Progenitor cell of endocrine pancreas (in vitro differentiated cells): Measurements from ENCODE around the gene OSBPL8. TPM values are rescaled to one million over a fixed set of nuclear protein-coding genes. Genes with fewer than 3 reads are reported as not detected.

Experiments used
- DNase-seq: peaks from one replicate; pipeline ENCODE4 v3.0.0; 2021; ENCODE audit warnings: low spot score; ENCODE audit not compliant: unreplicated experiment
- H3K27ac Mint-ChIP-seq: 2 replicates; pipeline ENCODE4 v1.8.0; 2021; ENCODE audit warnings: mild to moderate bottlenecking, moderate library complexity, mixed read lengths
- H3K27me3 Mint-ChIP-seq: 2 replicates; pipeline ENCODE4 v1.8.0; 2021; ENCODE audit warnings: mixed read lengths
- H3K36me3 Mint-ChIP-seq: 2 replicates; pipeline ENCODE4 v1.8.0; 2022; ENCODE audit warnings: mixed read lengths; ENCODE audit not compliant: insufficient read depth
- H3K4me1 Mint-ChIP-seq: 2 replicates; pipeline ENCODE4 v1.8.0; 2021; ENCODE audit warnings: low read depth, mixed read lengths
- H3K4me3 Mint-ChIP-seq: 2 replicates; pipeline ENCODE4 v1.8.0; 2021; ENCODE audit warnings: low read depth, mild to moderate bottlenecking, moderate library complexity, mixed read lengths
- H3K9me3 Mint-ChIP-seq: 2 replicates; pipeline ENCODE4 v1.8.0; 2021; ENCODE audit warnings: low read depth, mixed read lengths
- total RNA-seq: library from RNA; stranded (reverse); gene quantifications from 2 replicates; pipeline ENCODE4 v1.2.1, GENCODE V29; 2021
- TF ChIP-seq, protein P1 (sequence below): fragments of 200-600 bp; sonication (generic); IDR thresholded peaks from one replicate; pipeline ENCODE4 v1.5.0; 2021; ENCODE audit warnings: antibody characterized with exemption, mild to moderate bottlenecking; ENCODE audit not compliant: unreplicated experiment

OSBPL8 gene
- total RNA-seq, 1 donor from 2014 or later: 65.3 TPM

DNA sequence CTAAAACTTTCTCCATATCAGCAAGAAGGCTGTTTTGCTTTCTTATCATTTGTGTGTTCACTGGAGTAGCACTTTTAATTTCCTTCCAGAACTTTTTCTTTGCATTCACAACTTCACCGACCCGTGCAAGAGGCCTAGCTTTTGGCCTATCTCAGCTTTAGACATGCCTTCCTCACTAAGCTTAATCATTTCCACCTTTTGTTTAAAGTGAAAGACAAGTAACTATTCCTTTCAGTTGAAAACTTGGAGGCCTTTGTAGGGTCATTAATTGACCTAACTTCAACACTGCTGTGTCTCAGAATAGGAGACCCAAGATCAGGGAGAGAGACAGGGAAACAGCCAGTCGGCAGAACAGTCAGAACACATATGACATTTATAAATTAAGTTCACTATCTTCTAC lies 250.7 kb downstream of the OSBPL8 start:
- peaks cover 5% of the 10 kb centered on the region for H3K4me1 Mint-ChIP-seq
- TF ChIP-seq, protein P1, sequence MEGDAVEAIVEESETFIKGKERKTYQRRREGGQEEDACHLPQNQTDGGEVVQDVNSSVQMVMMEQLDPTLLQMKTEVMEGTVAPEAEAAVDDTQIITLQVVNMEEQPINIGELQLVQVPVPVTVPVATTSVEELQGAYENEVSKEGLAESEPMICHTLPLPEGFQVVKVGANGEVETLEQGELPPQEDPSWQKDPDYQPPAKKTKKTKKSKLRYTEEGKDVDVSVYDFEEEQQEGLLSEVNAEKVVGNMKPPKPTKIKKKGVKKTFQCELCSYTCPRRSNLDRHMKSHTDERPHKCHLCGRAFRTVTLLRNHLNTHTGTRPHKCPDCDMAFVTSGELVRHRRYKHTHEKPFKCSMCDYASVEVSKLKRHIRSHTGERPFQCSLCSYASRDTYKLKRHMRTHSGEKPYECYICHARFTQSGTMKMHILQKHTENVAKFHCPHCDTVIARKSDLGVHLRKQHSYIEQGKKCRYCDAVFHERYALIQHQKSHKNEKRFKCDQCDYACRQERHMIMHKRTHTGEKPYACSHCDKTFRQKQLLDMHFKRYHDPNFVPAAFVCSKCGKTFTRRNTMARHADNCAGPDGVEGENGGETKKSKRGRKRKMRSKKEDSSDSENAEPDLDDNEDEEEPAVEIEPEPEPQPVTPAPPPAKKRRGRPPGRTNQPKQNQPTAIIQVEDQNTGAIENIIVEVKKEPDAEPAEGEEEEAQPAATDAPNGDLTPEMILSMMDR: no peak
- H3K36me3 Mint-ChIP-seq: no peaks in the 10 kb centered on the region
- no peak overlapping the region for H3K4me3 Mint-ChIP-seq
- no peak overlapping the region for H3K27ac Mint-ChIP-seq
- DNase-seq: no peak
- H3K27me3 Mint-ChIP-seq: no peaks in the 10 kb centered on the region
- no peaks in the 10 kb centered on the region for H3K9me3 Mint-ChIP-seq

DNA sequence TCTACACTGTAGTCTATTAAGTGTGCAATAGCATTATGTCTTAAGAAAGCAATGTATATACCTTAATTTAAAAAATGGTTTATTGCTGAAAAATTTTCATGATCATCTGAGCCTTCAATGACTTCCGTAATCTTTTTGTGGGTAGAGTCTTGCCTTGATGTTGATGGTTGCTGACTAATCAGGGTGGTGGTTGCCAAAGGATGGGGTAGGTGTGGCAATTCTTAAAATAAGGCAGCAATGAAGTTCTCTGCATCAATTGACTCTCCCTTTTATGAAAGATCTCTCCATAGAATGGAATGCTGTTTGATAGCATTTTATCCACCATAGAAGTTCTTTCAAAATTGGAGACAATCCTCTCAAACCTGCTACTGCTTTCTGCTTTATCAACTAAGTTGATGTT lies 252.5 kb downstream of the OSBPL8 start:
- no peak for DNase-seq
- Mint-ChIP-seq H3K36me3 (no peaks in the 10 kb centered on the region), H3K4me1 (peaks cover 5% of the 10 kb centered on the region), H3K9me3 (no peaks in the 10 kb centered on the region), H3K27ac (no peak overlapping the region), H3K27me3 (no peaks in the 10 kb centered on the region), H3K4me3 (no peak overlapping the region)
- TF ChIP-seq, protein P1: no peak

DNA sequence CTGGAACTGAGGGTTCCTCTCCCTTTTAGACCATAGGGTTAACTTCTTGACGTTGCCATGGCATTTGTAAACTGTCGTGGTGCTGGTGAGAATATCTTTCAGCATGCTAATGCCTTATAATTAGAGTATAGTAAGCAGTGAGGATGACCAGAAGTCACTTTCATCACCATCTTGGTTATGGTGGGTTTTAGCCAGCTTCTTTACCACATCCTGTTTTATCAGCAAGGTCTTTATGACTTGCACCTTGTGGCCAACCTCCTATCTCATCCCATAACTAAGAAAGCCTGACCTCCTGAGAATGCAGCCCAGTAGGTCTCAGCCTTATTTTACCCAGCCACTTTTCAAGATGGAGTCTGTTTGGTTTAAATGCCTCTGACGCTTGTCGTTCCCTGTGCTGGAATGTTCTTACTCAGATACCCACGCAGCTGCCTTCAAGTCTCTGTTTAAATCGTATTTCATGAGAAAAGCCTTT lies 255.5 kb downstream of the OSBPL8 start:
- Mint-ChIP-seq H3K4me1 (peaks cover 4% of the 10 kb centered on the region), H3K9me3 (no peaks in the 10 kb centered on the region), H3K4me3 (no peak overlapping the region), H3K27ac (no peak overlapping the region), H3K36me3 (no peaks in the 10 kb centered on the region), H3K27me3 (no peaks in the 10 kb centered on the region)
- DNase-seq: no peak
- TF ChIP-seq, protein P1: no peak

DNA sequence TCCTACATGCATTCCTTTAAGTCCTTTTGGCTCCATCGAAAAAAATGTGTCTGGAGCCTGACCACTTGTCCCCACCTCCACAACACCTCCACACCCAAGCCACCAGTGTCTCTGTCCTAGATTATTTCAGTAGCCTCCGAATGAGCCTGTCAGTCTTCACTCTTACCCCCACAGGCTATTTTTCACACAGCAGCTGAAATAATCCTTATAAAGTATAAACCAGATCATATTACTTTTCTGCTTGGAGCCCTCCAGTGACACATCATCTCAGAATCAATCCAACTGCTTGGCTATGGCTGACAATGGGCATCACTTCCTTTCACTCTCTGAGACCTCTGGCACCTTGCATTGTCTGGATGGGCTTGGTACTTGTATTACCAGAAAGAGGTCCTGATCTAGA lies 256.2 kb downstream of the OSBPL8 start:
- no peaks in the 10 kb centered on the region for H3K9me3 Mint-ChIP-seq
- H3K4me1 Mint-ChIP-seq: no peaks in the 10 kb centered on the region
- DNase-seq: no peak
- H3K27ac Mint-ChIP-seq: no peak overlapping the region
- TF ChIP-seq, protein P1: no peak
- no peaks in the 10 kb centered on the region for H3K27me3 Mint-ChIP-seq
- no peaks in the 10 kb centered on the region for H3K36me3 Mint-ChIP-seq
- H3K4me3 Mint-ChIP-seq: no peak overlapping the region

Other genes starting within 250 kb of the OSBPL8 start
- gene BBS10, start 211.4 kb downstream of the OSBPL8 start, total RNA-seq: 12.7 and 12.9 TPM in 2 replicates
- 65.7 and 69.2 TPM in 2 replicates for gene ZDHHC17, start 204.3 kb upstream of the OSBPL8 start, total RNA-seq